ENCODE data around the gene TMEM229A. TPM values are rescaled to one million over a fixed set of nuclear protein-coding genes. Genes with fewer than 3 reads are reported as not detected.
"Not testable (repeated sequence)": the region's sequence is repeated elsewhere in the genome, so short reads cannot be mapped to it uniquely, and the experiment has no call there.

Gene TMEM229A
- total RNA-seq, 4 donors from 2014 or later = 10.6 to 23.1 (median 11.4) TPM; not detected in 1

GRCh38 chr7:124041439-124041838, 8.6 kb upstream of the TMEM229A start:
- Histone ChIP-seq H3K9me3 (no peaks in the 10 kb centered on the region), H3K27ac (no peak overlapping the region), H3K36me3 (no peaks in the 10 kb centered on the region), H3K4me3 (no peak overlapping the region), H3K4me1 (peaks cover 0 to 5% (median 0%) of the 10 kb centered on the region in 4 donors), H3K27me3 (no peaks in the 10 kb centered on the region)
- TF ChIP-seq CTCF (IDR thresholded peaks at IDR 0.05) = no peak
- TF ChIP-seq POLR2A (IDR thresholded peaks at IDR 0.05) = no peak
- DNase-seq = no peak

GRCh38 chr7:124037902-124038301, 5.0 kb upstream of the TMEM229A start:
- H3K4me1 ChIP-seq, H3K4me3 ChIP-seq, DNase-seq, H3K9me3 ChIP-seq, H3K36me3 ChIP-seq, H3K27me3 ChIP-seq: not testable (repeated sequence)
- H3K27ac ChIP-seq = peak overlapping the region in 1 of 4 donors; percentile 57

GRCh38 chr7:124035706-124036105, 2.8 kb upstream of the TMEM229A start:
- no peaks in the 10 kb centered on the region for H3K27me3 ChIP-seq
- no peak for DNase-seq
- TF ChIP-seq POLR2A (IDR thresholded peaks at IDR 0.05) (no peak), CTCF (IDR thresholded peaks at IDR 0.05) (no peak)
- no peaks in the 10 kb centered on the region for H3K36me3 ChIP-seq
- H3K9me3 ChIP-seq = peaks cover 0 to 6% (median 0%) of the 10 kb centered on the region in 4 donors
- H3K4me1 ChIP-seq = peaks cover 0 to 22% (median 3%) of the 10 kb centered on the region in 4 donors
- H3K27ac ChIP-seq = no peak overlapping the region
- H3K4me3 ChIP-seq = no peak overlapping the region

GRCh38 chr7:124034754-124035100, 1.9 kb upstream of the TMEM229A start:
- no peak overlapping the region for H3K4me3 ChIP-seq
- no peaks in the 10 kb centered on the region for H3K36me3 ChIP-seq
- peaks cover 0 to 6% (median 0%) of the 10 kb centered on the region in 4 donors for H3K9me3 ChIP-seq
- H3K27me3 ChIP-seq = no peaks in the 10 kb centered on the region
- H3K27ac ChIP-seq = no peak overlapping the region
- peaks cover 0 to 29% (median 3%) of the 10 kb centered on the region in 4 donors for H3K4me1 ChIP-seq
- TF ChIP-seq CTCF (IDR thresholded peaks at IDR 0.05) (no peak), POLR2A (IDR thresholded peaks at IDR 0.05) (no peak)
- DNase-seq = no peak

GRCh38 chr7:124033807-124034753, 1.2 kb upstream of the TMEM229A start:
- H3K4me3 ChIP-seq = peak overlapping the region in 2 of 4 donors; percentile 73 to 75
- H3K4me1 ChIP-seq = peaks cover 0 to 29% (median 3%) of the 10 kb centered on the region in 4 donors
- no peak for DNase-seq
- H3K27me3 ChIP-seq = no peaks in the 10 kb centered on the region
- peaks cover 0 to 6% (median 0%) of the 10 kb centered on the region in 4 donors for H3K9me3 ChIP-seq
- H3K27ac ChIP-seq = peak overlapping the region in 1 of 4 donors; percentile 82
- no peaks in the 10 kb centered on the region for H3K36me3 ChIP-seq
- TF ChIP-seq CTCF (IDR thresholded peaks at IDR 0.05) = no peak
- no peak for TF ChIP-seq POLR2A (IDR thresholded peaks at IDR 0.05)

GRCh38 chr7:124033095-124033806, 384 bp upstream of the TMEM229A start:
- peak overlapping the region; percentile 26 to 75 (median 52) for H3K4me3 ChIP-seq
- H3K27me3 ChIP-seq = no peaks in the 10 kb centered on the region
- peak in 2 of 3 donors; percentile 57 to 64 for DNase-seq
- no peak for TF ChIP-seq POLR2A (IDR thresholded peaks at IDR 0.05)
- TF ChIP-seq CTCF (IDR thresholded peaks at IDR 0.05) = peak in 1 of 6 experiments; percentile 22
- H3K4me1 ChIP-seq = peaks cover 0 to 29% (median 3%) of the 10 kb centered on the region in 4 donors
- peak overlapping the region in 2 of 4 donors; percentile 70 to 82 for H3K27ac ChIP-seq
- no peaks in the 10 kb centered on the region for H3K36me3 ChIP-seq
- peaks cover 0 to 6% (median 0%) of the 10 kb centered on the region in 4 donors for H3K9me3 ChIP-seq
